AG10803 (cell line): ENCODE data around the gene B3GNT9.

Source experiments
- DNase-seq: peaks from one replicate; pipeline ENCODE4 v3.0.0; 2010; ENCODE audit warnings: low read depth
- H3K4me3 ChIP-seq: 2 replicates; pipeline ENCODE4 v1.5.1; 2011; ENCODE audit warnings: mild to moderate bottlenecking, low read length, control low read depth
- TF ChIP-seq, protein P1 (sequence below): conservative IDR thresholded peaks from 2 replicates; pipeline ENCODE4 v1.5.1; 2011; ENCODE audit warnings: mild to moderate bottlenecking, low read length, control low read depth, inconsistent platforms

Gene B3GNT9

DNA sequence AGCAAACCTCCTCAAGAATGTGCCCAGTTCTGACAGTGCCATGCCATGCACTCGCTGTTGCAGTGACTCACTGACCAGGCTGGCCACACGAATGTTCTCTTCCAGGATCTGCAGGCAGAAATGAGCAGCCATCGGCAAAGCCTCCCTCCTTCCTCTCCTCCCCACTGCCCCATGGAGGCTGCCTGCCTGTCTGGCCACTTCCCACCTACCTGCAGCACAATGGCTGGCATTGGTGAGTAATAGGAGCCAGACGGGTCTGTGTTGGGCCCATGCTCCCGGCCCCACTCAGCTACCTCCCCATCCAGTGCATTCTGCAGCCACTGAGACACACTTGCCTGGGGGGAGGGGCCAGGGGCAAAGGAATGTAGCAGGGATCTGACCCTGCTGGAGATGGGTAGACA, 35.8 kb upstream of the B3GNT9 start:
- TF ChIP-seq, protein P1, sequence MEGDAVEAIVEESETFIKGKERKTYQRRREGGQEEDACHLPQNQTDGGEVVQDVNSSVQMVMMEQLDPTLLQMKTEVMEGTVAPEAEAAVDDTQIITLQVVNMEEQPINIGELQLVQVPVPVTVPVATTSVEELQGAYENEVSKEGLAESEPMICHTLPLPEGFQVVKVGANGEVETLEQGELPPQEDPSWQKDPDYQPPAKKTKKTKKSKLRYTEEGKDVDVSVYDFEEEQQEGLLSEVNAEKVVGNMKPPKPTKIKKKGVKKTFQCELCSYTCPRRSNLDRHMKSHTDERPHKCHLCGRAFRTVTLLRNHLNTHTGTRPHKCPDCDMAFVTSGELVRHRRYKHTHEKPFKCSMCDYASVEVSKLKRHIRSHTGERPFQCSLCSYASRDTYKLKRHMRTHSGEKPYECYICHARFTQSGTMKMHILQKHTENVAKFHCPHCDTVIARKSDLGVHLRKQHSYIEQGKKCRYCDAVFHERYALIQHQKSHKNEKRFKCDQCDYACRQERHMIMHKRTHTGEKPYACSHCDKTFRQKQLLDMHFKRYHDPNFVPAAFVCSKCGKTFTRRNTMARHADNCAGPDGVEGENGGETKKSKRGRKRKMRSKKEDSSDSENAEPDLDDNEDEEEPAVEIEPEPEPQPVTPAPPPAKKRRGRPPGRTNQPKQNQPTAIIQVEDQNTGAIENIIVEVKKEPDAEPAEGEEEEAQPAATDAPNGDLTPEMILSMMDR, result no peak
- no peak overlapping the region for H3K4me3 ChIP-seq
- peak; percentile 49 for DNase-seq

DNA sequence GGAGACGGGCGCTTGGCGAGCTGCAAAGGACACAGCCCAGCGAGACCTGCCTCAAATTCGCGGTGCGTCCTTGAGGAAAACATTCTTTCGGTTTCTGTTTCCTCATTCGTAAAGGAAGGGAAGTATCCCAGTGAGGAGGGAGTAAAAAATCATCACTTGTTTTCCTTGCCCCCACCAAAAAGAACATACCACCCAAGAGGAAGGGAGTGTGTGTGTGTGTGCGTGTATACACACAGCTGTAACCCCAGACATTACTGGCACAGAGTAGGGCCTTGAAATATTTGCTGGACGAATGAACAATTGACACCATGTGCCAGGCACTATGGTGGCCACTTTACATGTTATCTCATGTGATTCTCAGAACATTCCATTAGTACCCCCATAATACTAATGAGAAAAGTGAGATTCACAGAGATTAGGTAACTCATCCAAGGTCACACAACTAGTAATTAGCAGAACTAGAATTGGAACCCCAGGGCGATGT, 34.9 kb upstream of the B3GNT9 start:
- no peak for DNase-seq
- TF ChIP-seq, protein P1, result no peak
- H3K4me3 ChIP-seq, result peak overlapping the region; percentile 14

DNA sequence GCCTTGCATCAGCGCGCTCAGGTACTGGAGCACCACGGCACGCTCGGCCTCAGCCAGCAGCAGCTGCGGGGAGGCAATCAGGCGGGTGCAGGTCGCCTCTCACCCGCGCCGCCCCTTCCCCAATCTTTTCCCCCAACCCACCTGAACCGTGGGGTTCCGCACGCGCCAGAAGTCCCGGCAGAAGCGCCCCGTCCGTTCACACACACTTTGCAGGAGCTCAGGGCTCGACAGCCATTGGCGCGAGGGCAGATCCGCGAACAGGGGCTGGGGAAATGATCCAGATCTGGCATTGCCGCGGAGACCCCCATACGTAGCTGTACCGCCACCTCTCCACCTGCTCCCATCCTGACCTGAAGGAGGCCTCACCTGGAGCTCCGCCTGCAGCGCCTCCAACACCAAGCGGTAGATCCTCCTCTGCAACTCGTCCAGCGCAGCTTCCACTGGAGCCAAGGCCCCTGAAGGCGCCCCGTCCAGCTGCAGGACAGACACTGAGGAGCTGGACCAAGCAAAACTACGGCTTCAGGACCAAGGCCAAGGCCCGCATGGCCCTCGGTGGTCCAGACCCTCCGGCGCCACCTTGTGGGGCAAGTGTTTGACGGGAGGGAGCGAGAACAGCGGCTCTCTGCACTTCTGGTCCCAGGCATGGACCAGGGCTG, 34.3 kb upstream of the B3GNT9 start:
- TF ChIP-seq, protein P1, result peak; percentile 84
- DNase-seq, result peak; percentile 87
- peak overlapping the region; percentile 14 for H3K4me3 ChIP-seq

DNA sequence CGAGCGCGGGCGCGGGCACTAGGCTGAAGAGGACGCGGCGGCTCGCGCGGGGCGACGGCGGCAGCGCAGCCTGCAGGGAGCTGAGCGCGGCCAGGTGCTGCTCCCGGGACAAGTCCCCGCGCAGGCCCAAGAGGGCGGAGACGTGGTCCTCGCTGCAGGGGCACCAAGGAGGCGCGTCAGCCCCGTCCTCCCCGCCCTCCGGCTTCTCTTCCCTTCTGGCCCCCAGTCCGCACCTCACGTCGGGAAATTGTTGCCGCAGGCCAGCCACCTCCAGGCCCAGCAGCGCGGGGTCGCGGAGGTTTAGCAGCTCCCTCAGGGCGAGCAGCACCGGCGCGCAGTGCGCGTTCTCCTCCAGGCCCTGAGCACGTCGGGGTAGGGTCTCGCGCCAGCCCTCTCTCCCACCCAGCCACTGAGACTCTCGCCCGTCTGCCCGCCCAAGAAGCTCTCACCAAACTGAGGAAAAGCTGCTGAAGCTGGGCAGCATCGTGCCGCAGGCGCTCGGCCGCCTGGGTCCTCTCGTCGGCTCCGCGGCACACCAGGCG, 33.7 kb upstream of the B3GNT9 start:
- DNase-seq, result no peak
- peak overlapping the region; percentile 72 for H3K4me3 ChIP-seq

DNA sequence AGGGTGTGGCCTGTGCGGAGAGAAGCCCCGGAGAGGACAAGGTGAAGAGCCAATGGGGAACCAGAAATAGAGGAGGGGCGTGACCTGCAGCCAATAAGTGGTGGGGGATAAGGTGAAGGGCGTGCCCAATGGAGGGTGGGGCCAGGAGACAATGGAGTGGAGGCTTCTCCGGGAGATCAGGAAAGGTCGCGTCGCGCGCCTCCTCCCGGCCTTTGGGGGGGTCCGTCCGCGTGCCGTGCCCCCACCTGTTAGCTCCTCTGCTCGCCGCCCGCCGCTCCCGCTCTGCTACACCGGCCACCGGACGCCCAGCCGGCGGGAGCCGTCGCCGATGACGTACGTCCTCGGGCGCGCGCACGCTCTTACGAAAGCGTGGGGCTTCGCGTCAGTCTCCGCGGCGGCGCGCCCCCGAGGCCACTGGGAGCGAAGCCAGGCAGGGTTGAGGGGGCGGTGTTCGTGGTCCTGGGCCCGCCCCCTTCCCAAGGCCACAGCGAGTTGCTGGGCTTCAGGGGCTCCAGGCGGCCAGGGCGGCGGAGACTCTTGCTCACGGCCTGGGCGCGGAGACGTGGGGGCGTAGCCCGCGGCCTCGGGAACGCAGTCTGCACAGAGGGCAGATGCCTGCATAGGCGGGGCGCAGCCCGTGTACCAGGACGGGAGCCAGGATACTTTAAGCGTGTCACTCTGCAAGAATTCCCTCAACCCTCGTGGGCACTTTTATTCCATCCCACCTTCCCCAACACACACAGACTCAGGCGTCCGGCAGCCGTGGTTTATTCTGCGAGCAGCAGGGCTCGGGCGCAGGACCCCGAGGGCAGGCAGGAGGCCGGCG, 33.0 kb upstream of the B3GNT9 start, which contains the start of gene MATCAP1:
TSS of gene MATCAP1 (minus strand) at position 337 of the 826 bp plus-strand sequence. CDS start 3,353 bp downstream, outside the sequence.
- H3K4me3 ChIP-seq, result peak within 1 kb of the TSS; percentile 72
- TF ChIP-seq, protein P1, result no peak
- peak; percentile 96 for DNase-seq

More for the DNA sequence above, 33.7 kb upstream of the B3GNT9 start:
- TF ChIP-seq, protein P1, result no peak

DNA sequence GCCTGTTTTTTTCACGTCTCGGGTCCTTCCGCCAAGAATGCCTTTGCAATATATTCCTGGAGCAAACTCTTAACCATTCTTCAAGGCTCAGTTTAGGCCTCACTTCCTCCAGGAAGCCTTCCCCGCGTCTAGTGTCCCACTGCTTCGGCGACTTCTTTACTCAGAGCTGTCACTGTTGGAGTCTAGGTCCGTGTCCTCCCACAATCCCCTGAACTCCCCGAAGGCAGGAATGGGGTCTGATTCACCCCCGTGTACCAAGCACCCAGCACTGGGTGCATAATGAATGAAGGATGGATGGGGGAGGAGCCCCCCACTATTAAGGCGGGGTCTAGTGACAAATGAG, 32.5 kb upstream of the B3GNT9 start:
- TF ChIP-seq, protein P1, result no peak
- no peak for DNase-seq
- peak overlapping the region; percentile 72 for H3K4me3 ChIP-seq
